Thoracic aorta (tissue), 2 donors: ENCODE data around the gene RNF217. TPM values are rescaled to one million over a fixed set of nuclear protein-coding genes. Genes with fewer than 3 reads are reported as not detected.

Source experiments
- ATAC-seq: fragments of 150-250 bp; one replicate; pipeline ENCODE4 v1.8.0; 2017; ENCODE audit warnings: low read depth; ENCODE audit not compliant: insufficient number of reproducible peaks, low FRiP score
- DNase-seq: peaks from one replicate; pipeline ENCODE4 v3.0.0-alpha.2; 2020; ENCODE audit warnings: low spot score
- H3K27ac ChIP-seq, 2 donors: fragments of 200-600 bp; sonication (generic); 1 replicate in 1 of 2; 2 replicates in 1 of 2; pipeline ENCODE4 v1.5.1; 2016; ENCODE audit warnings: mild to moderate bottlenecking in 2 of 2, moderate library complexity in 2 of 2
- H3K27me3 ChIP-seq: fragments of 200-600 bp; sonication (generic); replicated peaks from 2 replicates; pipeline ENCODE4 v1.6.0; 2016; ENCODE audit warnings: mild to moderate bottlenecking; ENCODE audit not compliant: insufficient read depth
- H3K36me3 ChIP-seq: fragments of 200-600 bp; sonication (generic); one replicate; pipeline ENCODE4 v1.5.1; 2016
- H3K4me1 ChIP-seq, 2 donors: fragments of 200-600 bp; sonication (generic); 1 replicate in 1 of 2; 2 replicates in 1 of 2; pipeline versions ENCODE4 v1.5.1 to v1.6.0; 2016; ENCODE audit warnings: low read depth in 2 of 2, mild to moderate bottlenecking in 1 of 2; ENCODE audit not compliant: control insufficient read depth in 1 of 2
- H3K4me3 ChIP-seq: fragments of 200-600 bp; sonication (generic); 2 replicates; pipeline ENCODE4 v1.5.1; 2016; ENCODE audit warnings: mild to moderate bottlenecking
- H3K9me3 ChIP-seq: fragments of 200-600 bp; sonication (generic); 2 replicates; pipeline ENCODE4 v1.5.1; 2016
- total RNA-seq, 2 donors: library from RNA; depleted of rRNA; stranded (reverse); fragments of >200 nt; gene quantifications; one replicate each; pipeline versions ENCODE4 v1.1.0 to v1.2.3, GENCODE V29; 2016
- TF ChIP-seq, protein P1 (sequence below): fragments of 200-600 bp; sonication (generic); IDR thresholded peaks from one replicate; pipeline ENCODE4 v1.5.1; 2019; ENCODE audit warnings: antibody characterized with exemption

The RNF217 gene
- total RNA-seq, 2 donors from 2014 or later: 36.3 to 44.2 TPM

DNA sequence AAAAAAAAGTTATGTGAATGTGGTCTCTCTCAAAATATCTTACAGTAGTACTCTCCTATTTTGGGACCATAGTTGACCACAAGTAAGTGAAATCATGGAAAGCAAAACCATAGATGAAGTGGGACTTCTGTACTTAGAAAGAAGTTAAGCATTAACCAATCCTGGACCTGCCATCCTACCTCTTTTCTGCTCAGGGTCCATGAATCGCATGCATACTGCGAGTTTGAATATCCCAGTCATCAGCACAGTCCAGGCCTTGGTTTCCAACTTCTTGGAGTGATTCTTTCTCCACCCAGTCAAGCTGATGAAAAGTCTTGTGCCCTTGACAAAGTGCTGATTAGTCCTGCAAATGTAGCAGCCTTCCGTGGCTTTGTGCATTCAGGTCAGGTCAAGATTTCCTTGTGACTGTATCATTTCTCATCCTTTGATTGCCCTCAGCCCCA lies 46.0 kb downstream of the RNF217 start:
- TF ChIP-seq, protein P1, sequence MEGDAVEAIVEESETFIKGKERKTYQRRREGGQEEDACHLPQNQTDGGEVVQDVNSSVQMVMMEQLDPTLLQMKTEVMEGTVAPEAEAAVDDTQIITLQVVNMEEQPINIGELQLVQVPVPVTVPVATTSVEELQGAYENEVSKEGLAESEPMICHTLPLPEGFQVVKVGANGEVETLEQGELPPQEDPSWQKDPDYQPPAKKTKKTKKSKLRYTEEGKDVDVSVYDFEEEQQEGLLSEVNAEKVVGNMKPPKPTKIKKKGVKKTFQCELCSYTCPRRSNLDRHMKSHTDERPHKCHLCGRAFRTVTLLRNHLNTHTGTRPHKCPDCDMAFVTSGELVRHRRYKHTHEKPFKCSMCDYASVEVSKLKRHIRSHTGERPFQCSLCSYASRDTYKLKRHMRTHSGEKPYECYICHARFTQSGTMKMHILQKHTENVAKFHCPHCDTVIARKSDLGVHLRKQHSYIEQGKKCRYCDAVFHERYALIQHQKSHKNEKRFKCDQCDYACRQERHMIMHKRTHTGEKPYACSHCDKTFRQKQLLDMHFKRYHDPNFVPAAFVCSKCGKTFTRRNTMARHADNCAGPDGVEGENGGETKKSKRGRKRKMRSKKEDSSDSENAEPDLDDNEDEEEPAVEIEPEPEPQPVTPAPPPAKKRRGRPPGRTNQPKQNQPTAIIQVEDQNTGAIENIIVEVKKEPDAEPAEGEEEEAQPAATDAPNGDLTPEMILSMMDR: no peak
- Histone ChIP-seq H3K36me3 (no peaks in the 10 kb centered on the region), H3K9me3 (no peaks in the 10 kb centered on the region), H3K27me3 (no peaks in the 10 kb centered on the region), H3K4me1 (peaks cover 12 to 26% of the 10 kb centered on the region in 2 donors), H3K4me3 (no peak overlapping the region), H3K27ac (no peak overlapping the region)
- DNase-seq (no peak), ATAC-seq (no peak)

DNA sequence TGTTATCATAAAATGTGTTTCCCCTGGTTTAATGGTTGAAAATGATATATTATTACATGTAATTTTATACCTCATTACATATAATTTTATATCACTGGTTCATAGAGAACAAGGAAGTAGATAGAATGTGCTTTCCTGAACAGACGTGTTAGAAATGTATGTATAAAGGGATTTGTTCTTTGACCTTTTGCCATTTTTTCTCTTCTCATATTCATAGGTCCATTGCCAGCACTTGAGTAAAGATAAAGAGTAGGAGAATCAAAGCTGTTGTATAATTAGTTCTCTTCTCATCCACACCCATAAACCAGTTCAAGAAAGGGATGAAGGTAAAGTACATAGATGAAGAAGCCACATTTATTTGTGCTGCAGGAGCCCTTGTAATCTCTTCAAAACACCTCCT lies 46.7 kb downstream of the RNF217 start:
- Histone ChIP-seq H3K36me3 (no peaks in the 10 kb centered on the region), H3K4me1 (peaks cover 13 to 28% of the 10 kb centered on the region in 2 donors), H3K9me3 (no peaks in the 10 kb centered on the region), H3K27ac (no peak overlapping the region), H3K27me3 (no peaks in the 10 kb centered on the region), H3K4me3 (no peak overlapping the region)
- DNase-seq: no peak
- TF ChIP-seq, protein P1: no peak
- ATAC-seq: no peak

DNA sequence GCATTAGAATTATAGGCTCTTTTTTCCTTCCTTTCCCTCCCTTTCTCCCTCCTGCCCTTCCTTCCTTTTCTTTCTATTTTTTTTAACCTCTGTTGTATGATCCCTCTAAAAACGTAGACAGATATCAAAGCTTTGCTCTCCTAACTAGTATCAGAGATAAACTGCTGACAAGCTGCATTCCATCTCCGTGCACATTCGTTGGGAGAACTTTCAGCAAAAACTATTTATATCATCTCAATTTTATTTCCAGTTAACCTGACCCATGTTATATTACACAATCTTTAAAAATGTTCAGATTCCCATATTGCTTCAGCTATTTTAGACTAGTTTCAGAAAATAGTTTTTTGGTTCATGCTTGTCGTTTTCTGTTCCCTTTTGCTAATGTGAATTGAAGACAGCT lies 47.3 kb downstream of the RNF217 start:
- Histone ChIP-seq H3K27ac (peak overlapping the region in 1 of 2 donors; percentile 38), H3K27me3 (no peaks in the 10 kb centered on the region), H3K36me3 (no peaks in the 10 kb centered on the region), H3K9me3 (no peaks in the 10 kb centered on the region), H3K4me3 (peak overlapping the region; percentile 6), H3K4me1 (peaks cover 19 to 32% of the 10 kb centered on the region in 2 donors)
- no peak for DNase-seq
- TF ChIP-seq, protein P1: no peak
- ATAC-seq: no peak

DNA sequence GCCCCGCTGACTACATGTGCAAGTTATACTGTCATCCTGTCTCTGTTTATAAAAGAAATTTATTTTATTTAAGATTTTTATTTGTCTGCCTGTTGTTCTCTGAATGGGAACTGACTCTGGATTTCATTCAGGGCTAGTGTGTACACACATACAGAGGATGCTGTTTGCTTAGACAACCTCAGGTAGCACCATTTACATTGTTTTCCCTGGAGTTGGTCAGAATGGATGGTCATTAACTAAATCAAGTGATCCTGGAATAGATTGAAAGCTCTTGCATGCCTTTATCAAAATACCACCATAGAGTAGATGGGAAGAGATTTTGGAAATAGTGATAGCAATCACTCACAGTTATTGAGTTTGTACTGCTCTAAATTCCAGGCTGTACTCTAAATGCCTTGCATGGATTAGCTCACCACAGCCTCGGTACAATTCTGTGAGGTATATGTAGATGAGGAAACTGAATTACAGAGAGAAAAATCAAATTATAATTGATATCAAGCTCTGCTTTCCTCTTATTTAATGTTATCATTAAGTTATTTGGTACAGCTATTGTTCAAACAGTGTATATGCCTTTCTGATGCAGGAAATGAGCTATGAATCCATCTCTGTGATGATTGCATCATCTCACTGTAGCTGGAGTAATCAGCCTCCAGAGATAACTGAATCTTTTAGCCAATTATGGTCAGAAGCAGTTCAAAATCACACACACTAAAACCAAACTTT lies 51.9 kb downstream of the RNF217 start:
- DNase-seq: no peak
- Histone ChIP-seq H3K27ac (no peak overlapping the region), H3K4me3 (no peak overlapping the region), H3K4me1 (peaks cover 18 to 34% of the 10 kb centered on the region in 2 donors), H3K36me3 (no peaks in the 10 kb centered on the region), H3K9me3 (no peaks in the 10 kb centered on the region), H3K27me3 (no peaks in the 10 kb centered on the region)
- TF ChIP-seq, protein P1: no peak
- ATAC-seq: no peak

DNA sequence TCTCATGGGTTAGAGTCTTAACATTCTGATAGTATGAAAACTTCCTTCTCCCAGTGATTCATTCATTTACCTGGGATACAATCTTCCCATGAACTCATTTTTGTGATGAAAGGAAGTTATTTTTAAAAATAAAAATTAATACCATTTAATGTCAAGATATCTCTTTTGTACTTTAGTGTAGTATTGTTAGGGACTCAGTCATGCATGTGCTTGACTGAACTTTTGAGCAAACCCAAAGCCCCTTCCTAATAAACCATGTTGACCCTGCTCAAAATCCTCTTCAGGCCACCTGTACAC lies 52.4 kb downstream of the RNF217 start:
- no peak for DNase-seq
- Histone ChIP-seq H3K36me3 (no peaks in the 10 kb centered on the region), H3K9me3 (no peaks in the 10 kb centered on the region), H3K4me1 (peaks cover 16 to 29% of the 10 kb centered on the region in 2 donors), H3K27me3 (no peaks in the 10 kb centered on the region), H3K4me3 (no peak overlapping the region), H3K27ac (no peak overlapping the region)
- no peak for ATAC-seq
- TF ChIP-seq, protein P1: no peak
